ENCODE data around the gene WIPF2. TPM values are rescaled to one million over a fixed set of nuclear protein-coding genes. Genes with fewer than 3 reads are reported as not detected.

Gene WIPF2
- total RNA-seq, 1 experiment from 2014 or later: 30.4 TPM

DNA sequence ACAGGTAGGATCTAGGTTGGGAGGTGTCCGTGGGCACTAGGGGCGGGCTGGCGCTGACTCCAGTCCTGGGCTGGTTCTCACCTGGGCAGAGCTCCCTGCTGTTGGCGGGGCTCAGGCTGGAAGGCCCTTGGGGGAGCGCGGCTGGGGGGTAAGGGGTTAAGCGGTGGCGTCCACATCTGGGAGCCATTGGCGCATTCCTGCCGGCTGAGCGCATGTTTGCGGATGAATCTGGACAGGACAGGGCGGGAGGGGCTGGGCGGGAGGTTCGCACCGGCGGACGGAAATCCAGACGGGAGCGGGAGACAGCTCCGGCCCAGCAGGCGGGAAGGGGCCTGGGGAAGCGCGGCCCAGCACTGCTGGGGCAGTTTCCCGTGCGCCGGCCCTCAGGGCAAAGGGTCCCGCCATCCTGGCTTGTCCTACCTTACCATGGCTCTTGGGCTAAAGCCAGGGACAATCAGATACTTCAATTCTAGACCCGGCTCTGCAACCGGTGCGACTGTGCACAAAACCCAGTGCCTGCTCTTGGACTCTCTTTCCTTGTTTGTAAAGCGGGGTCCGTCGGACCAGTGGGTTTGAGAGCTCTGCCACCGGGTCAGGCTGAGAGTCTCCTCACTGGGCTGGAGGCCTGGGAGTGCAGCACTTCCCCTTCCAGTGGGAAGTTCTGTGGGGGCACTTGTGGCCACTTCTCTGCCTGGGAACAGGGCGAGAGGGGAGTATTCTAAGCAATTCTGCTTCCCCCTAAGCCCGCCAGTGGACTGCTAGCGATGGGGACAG lies 97.7 kb downstream of the WIPF2 start:
- BruUV-seq (replicated peaks): no TSS peak
- peak overlapping the region; percentile 91 for H3K27ac ChIP-seq (ENCODE audit: low read depth, low read length)
- ChIA-PET POLR2A (interaction anchor here (0.6 to 2.0 kb wide), 6 partner anchors 9 to 1371 kb away, joined by 3 to 8 read pairs (median 4); no protein-coding TSS in a partner anchor), RAD21 (ENCODE audit: low non-redundant PET in 1 of 2, low total read pairs in 2 of 2, uncharacterized antibody in 2 of 2, unreplicated experiment in 2 of 2) (interaction anchor here (0.6 to 1.3 kb wide), 3 partner anchors 14 to 364 kb away, joined by 3 read pairs; no protein-coding TSS in a partner anchor), CTCF (interaction anchor here (0.7 to 2.5 kb wide), 6 partner anchors 9 to 203 kb away, joined by 3 to 19 read pairs (median 6); partner anchors contain the start of gene RARA)
- H2AFZ ChIP-seq (ENCODE audit: low read depth, low read length, poor library complexity, severe bottlenecking): no peak overlapping the region
- H3K36me3 ChIP-seq (ENCODE audit: control insufficient read depth in 1 of 2, insufficient read depth in 2 of 2, low read length in 2 of 2): no peaks in the 10 kb centered on the region
- H3K79me2 ChIP-seq (ENCODE audit: insufficient read depth, low read length): peaks cover 37% of the 10 kb centered on the region
- H3K4me3 ChIP-seq (replicated peaks in 1 of 2; ENCODE audit: low read depth in 1 of 2, low read length in 2 of 2): peak overlapping the region; percentile 94 to 95
- peak overlapping the region; percentile 99 for H3K9ac ChIP-seq (ENCODE audit: low read length)
- H3K9me2 ChIP-seq (ENCODE audit: insufficient read depth): no peaks in the 10 kb centered on the region
- intact Hi-C loops (cut with micrococcal nuclease): no loop called here
- peaks cover 69 to 90% of the 10 kb centered on the region in 2 experiments for H3K4me1 ChIP-seq (ENCODE audit: control insufficient read depth in 1 of 2, insufficient read depth in 2 of 2, low read length in 2 of 2)
- no peaks in the 10 kb centered on the region for H4K20me1 ChIP-seq (ENCODE audit: insufficient read depth)
- peak; percentile 40 for DNase-seq (ENCODE audit: low read depth, low spot score)
- peak; percentile 18 for ATAC-seq
- peak overlapping the region; percentile 95 for H3K4me2 ChIP-seq (ENCODE audit: low read length)
- H3K27me3 ChIP-seq (ENCODE audit: insufficient read depth, low read length): no peaks in the 10 kb centered on the region
- no peaks in the 10 kb centered on the region for H3K9me3 ChIP-seq (ENCODE audit: control insufficient read depth in 1 of 2, insufficient read depth in 1 of 2, low read depth in 1 of 2, low read length in 2 of 2)
- TF ChIP-seq, protein P1, sequence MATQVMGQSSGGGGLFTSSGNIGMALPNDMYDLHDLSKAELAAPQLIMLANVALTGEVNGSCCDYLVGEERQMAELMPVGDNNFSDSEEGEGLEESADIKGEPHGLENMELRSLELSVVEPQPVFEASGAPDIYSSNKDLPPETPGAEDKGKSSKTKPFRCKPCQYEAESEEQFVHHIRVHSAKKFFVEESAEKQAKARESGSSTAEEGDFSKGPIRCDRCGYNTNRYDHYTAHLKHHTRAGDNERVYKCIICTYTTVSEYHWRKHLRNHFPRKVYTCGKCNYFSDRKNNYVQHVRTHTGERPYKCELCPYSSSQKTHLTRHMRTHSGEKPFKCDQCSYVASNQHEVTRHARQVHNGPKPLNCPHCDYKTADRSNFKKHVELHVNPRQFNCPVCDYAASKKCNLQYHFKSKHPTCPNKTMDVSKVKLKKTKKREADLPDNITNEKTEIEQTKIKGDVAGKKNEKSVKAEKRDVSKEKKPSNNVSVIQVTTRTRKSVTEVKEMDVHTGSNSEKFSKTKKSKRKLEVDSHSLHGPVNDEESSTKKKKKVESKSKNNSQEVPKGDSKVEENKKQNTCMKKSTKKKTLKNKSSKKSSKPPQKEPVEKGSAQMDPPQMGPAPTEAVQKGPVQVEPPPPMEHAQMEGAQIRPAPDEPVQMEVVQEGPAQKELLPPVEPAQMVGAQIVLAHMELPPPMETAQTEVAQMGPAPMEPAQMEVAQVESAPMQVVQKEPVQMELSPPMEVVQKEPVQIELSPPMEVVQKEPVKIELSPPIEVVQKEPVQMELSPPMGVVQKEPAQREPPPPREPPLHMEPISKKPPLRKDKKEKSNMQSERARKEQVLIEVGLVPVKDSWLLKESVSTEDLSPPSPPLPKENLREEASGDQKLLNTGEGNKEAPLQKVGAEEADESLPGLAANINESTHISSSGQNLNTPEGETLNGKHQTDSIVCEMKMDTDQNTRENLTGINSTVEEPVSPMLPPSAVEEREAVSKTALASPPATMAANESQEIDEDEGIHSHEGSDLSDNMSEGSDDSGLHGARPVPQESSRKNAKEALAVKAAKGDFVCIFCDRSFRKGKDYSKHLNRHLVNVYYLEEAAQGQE (IDR thresholded peaks at IDR 0.05; ENCODE audit: low read depth): no peak
- TF ChIP-seq ZNF274 (IDR thresholded peaks at IDR 0.05; ENCODE audit: low read depth, low read length): no peak
- TF ChIP-seq SP1 (IDR thresholded peaks at IDR 0.05; ENCODE audit: low read depth): peak; percentile 53
- TF ChIP-seq EGR1 (IDR thresholded peaks at IDR 0.05; ENCODE audit: low read depth): no peak
- no peak for TF ChIP-seq ZFX (IDR thresholded peaks at IDR 0.05)
- TF ChIP-seq JUND (IDR thresholded peaks at IDR 0.05): no peak
- TF ChIP-seq, protein P2, sequence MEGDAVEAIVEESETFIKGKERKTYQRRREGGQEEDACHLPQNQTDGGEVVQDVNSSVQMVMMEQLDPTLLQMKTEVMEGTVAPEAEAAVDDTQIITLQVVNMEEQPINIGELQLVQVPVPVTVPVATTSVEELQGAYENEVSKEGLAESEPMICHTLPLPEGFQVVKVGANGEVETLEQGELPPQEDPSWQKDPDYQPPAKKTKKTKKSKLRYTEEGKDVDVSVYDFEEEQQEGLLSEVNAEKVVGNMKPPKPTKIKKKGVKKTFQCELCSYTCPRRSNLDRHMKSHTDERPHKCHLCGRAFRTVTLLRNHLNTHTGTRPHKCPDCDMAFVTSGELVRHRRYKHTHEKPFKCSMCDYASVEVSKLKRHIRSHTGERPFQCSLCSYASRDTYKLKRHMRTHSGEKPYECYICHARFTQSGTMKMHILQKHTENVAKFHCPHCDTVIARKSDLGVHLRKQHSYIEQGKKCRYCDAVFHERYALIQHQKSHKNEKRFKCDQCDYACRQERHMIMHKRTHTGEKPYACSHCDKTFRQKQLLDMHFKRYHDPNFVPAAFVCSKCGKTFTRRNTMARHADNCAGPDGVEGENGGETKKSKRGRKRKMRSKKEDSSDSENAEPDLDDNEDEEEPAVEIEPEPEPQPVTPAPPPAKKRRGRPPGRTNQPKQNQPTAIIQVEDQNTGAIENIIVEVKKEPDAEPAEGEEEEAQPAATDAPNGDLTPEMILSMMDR (IDR thresholded peaks at IDR 0.05 in 2 of 3, conservative IDR thresholded peaks at IDR 0.05 in 1 of 3; ENCODE audit: borderline replicate concordance in 1 of 3, insufficient read depth in 1 of 3, low read depth in 2 of 3, low read length in 2 of 3): 0 out of 6 replicates have a peak, but pooled peaks of 1 of the 3 experiments have one; percentile 6
- TF ChIP-seq, protein P3, sequence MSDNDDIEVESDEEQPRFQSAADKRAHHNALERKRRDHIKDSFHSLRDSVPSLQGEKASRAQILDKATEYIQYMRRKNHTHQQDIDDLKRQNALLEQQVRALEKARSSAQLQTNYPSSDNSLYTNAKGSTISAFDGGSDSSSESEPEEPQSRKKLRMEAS (IDR thresholded peaks at IDR 0.05): peak; percentile 70; the same call in 1 of the 2 replicates
- no peak for TF ChIP-seq SRF (IDR thresholded peaks at IDR 0.05; ENCODE audit: low read depth)
- TF ChIP-seq TCF7L2 (IDR thresholded peaks at IDR 0.05; ENCODE audit: borderline replicate concordance, extremely low read depth, insufficient read depth, insufficient read length): peak; percentile 37
- no peak for TF ChIP-seq EZH2 (IDR thresholded peaks at IDR 0.05)
- TF ChIP-seq RAD21 (IDR thresholded peaks at IDR 0.05; ENCODE audit: low read depth): no peak
- TF ChIP-seq CEBPB (IDR thresholded peaks at IDR 0.05; ENCODE audit: low read depth): no peak
- TF ChIP-seq, protein P4, sequence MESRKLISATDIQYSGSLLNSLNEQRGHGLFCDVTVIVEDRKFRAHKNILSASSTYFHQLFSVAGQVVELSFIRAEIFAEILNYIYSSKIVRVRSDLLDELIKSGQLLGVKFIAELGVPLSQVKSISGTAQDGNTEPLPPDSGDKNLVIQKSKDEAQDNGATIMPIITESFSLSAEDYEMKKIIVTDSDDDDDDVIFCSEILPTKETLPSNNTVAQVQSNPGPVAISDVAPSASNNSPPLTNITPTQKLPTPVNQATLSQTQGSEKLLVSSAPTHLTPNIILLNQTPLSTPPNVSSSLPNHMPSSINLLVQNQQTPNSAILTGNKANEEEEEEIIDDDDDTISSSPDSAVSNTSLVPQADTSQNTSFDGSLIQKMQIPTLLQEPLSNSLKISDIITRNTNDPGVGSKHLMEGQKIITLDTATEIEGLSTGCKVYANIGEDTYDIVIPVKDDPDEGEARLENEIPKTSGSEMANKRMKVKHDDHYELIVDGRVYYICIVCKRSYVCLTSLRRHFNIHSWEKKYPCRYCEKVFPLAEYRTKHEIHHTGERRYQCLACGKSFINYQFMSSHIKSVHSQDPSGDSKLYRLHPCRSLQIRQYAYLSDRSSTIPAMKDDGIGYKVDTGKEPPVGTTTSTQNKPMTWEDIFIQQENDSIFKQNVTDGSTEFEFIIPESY (IDR thresholded peaks at IDR 0.05; ENCODE audit: extremely low read depth, insufficient replicate concordance, low read length): no peak
- TF ChIP-seq POLR2A (IDR thresholded peaks at IDR 0.05; ENCODE audit: borderline replicate concordance, extremely low read depth, insufficient read depth, insufficient read length): no peak
- TF ChIP-seq SIN3A (IDR thresholded peaks at IDR 0.05; ENCODE audit: low read depth): peak; percentile 56; the same call in 1 of the 2 replicates
- TF ChIP-seq, protein P5, sequence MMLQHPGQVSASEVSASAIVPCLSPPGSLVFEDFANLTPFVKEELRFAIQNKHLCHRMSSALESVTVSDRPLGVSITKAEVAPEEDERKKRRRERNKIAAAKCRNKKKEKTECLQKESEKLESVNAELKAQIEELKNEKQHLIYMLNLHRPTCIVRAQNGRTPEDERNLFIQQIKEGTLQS (IDR thresholded peaks at IDR 0.05): no peak
- peak; percentile 67 for TF ChIP-seq YY1 (IDR thresholded peaks at IDR 0.05; ENCODE audit: extremely low read depth, insufficient replicate concordance, low read depth, low read length)

Measured in HCT116 (cell line).